HG02885 (cell line): Measurements from ENCODE around the gene NOL4.
"Not testable (repeated sequence)": the region's sequence is repeated elsewhere in the genome, so short reads cannot be mapped to it uniquely, and the experiment has no call there.

Experiments
- ATAC-seq: cut with Tn5 transposase; IDR thresholded peaks from one replicate; pipeline ENCODE4 v1.9.1; 2021; ENCODE audit warnings: mild to moderate bottlenecking; ENCODE audit not compliant: unreplicated experiment, poor library complexity

The NOL4 gene, protein sequence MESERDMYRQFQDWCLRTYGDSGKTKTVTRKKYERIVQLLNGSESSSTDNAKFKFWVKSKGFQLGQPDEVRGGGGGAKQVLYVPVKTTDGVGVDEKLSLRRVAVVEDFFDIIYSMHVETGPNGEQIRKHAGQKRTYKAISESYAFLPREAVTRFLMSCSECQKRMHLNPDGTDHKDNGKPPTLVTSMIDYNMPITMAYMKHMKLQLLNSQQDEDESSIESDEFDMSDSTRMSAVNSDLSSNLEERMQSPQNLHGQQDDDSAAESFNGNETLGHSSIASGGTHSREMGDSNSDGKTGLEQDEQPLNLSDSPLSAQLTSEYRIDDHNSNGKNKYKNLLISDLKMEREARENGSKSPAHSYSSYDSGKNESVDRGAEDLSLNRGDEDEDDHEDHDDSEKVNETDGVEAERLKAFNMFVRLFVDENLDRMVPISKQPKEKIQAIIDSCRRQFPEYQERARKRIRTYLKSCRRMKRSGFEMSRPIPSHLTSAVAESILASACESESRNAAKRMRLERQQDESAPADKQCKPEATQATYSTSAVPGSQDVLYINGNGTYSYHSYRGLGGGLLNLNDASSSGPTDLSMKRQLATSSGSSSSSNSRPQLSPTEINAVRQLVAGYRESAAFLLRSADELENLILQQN

DNA sequence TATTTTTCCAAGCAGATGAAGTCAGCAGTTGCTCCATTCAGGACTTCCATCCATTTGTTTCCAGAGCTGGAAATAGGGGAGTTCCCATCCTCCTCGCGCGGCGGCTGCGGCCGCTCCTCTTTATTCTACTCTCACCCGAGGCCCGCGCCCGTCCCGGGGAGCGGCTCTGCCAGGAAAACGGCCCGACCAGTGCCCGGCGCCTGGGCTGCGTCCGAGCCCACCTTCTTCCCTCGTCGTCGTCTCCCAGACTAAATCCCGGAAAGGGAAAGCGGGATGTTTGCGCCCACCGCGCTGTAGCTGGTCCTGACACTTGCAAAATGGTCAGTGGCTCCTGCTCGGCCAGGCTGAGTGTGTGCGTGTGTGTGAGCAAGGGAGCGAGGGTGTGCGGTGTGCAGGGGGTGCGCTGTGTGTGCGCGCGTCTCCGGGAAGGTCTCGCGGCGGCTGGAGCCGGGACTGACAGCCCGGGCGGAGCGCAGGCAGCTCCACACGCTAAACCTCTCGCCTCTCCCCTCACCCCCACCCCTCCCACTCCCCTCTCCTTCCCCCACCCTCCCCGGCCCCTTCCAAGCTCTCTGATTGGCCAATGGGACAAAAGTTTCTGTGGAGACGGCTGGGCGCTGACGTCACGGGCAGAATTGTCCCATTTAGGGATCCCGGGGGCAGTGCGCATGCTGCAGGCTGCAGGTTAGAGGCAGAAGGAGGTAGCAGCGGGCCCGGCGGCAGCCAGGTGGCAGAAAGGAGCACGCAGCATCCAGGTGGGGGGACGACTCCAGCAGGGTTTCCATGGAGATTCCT is at the start of gene NOL4:
TSS of gene NOL4 (minus strand) at position 491 of the 795 bp plus-strand sequence. CDS start 1,660 bp downstream, outside the sequence.
- ATAC-seq, result no peak

DNA sequence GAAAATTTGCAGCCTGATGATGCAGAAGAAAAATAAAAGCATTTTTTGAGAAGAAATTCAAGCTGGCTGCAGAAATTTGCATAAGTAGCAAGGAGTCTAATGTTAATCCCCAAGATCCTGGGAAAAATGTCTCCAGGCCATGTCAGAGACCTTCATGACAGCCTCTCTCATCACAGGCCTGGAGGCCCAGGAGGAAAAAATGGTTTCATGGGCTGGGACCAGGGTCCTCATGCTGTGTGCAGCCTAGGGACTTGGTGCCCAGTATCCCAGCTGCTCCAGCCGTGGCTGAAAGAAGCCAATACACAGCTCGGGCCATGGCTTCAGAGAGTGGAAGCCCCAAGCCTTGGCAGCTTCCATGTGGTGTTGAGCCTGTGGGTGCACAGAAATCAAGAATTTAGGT is 41.3 kb upstream of the NOL4 start:
- ATAC-seq, result not testable (repeated sequence)

DNA sequence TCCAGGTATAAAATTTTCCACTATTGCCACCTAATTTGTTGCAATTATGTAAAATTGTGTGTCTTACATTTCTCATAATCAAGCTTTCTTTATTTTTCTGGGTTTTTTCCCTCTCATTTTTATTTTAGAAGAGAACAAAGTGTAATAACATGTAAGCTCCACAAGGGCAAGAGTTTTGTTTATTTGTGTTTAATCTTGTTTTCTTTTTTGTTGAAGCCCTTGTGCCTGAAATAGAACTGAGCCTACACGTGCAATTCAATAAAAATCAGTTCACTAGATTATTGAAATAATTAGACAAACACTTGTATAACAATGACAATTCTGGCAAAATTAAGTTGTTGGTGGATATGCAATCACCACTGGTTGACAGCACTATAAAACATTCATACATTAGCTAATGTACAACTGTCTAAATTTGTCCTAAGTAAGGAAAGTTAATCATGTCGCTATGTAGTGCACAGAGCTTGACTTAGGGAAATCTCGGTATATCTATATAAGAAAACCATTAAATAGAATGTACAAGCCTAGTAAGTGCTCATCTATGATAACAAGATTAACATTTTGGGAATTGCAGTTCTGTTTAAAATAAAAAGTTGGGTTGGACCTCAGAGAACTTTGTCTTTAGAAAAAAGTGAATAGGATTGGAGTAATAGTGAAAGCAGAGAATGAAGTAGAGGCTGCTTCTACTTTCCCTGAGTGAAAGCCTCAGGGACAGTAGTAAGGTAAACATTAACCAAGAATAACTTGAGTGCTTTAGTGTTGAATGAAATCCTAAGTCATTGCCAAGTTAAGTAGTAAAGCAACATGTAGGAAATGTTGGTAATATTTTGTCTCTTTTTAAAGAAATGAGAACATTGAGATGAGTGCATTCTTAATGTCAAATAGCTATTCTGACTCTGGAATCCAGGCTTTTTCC is 37.4 kb upstream of the NOL4 start:
- no peak for ATAC-seq

DNA sequence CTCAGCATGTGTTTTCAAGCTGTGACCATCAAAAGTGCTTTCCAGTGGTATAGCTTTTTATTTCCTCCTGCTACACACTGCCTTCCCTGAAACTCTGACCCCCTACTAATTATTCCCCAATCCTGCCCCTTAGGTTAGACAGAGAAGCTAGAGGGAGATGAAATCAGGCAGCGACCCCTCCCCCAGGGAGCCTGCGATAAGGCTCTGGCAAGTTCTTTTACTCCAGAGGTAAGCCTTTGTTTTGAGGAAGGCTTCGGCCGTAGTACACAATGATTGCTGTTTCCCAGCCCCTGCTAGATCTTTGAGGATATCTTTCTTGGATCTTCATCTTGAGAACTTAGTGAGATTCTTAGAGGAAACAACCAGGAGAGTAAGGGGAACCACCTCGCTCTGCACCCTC is 33.5 kb upstream of the NOL4 start:
- no peak for ATAC-seq

DNA sequence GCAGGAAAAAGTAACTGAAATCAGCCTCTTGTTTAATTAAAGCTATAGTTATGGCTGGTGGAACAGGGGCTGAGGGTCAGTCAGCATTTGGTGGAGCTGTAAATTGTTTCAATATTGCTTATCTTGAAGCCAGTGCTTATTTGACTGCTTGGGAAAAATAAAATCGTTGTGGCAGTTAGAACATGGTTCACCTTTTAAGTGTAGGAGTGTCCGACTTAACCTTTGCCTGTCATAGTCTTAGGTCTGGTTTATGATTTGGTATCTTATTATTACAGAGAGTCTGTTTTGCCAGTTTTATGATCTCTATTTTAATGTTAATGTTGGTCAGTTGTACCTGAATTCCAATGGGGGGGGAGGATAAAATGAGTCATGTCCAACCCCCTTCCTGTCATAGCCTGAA is 27.2 kb upstream of the NOL4 start:
- no peak for ATAC-seq

DNA sequence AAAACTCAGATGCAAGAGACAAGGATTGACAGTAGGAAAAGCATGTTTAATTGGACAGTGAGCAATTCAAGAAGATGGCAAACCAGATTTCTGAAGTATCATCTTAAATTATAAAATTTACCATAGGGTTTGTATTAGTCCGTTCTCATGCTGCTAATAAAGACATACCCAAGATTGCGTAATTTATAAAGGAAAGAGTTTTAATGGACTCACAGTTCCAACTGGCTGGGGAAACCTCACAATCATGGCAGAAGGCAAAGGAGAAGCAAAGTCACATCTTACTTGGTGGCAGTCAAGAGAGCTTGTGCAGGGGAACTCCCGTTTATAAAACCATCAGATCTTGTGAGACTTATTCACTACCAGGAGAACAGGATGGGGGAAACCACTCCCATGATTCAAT is 24.0 kb upstream of the NOL4 start:
- no peak for ATAC-seq

DNA sequence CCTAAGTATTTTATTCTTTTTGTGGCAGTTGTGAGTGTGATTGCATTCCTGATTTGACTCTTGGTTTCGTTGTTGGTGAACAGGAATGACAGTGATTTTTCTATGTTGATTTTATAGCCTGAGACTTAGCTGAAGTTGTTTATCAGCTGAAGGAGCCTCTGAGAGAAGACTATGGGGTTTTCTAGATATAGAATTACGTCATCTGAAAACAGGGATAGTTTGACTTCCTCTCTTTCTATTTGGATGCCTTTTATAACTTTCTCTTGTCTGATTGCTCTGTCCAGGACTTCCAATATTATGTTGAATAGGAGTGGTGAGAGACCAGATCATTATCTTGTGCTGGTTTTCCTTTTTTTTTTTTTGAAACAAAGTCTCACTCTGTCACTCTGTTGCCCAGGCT is 18.0 kb upstream of the NOL4 start:
- ATAC-seq, result no peak

DNA sequence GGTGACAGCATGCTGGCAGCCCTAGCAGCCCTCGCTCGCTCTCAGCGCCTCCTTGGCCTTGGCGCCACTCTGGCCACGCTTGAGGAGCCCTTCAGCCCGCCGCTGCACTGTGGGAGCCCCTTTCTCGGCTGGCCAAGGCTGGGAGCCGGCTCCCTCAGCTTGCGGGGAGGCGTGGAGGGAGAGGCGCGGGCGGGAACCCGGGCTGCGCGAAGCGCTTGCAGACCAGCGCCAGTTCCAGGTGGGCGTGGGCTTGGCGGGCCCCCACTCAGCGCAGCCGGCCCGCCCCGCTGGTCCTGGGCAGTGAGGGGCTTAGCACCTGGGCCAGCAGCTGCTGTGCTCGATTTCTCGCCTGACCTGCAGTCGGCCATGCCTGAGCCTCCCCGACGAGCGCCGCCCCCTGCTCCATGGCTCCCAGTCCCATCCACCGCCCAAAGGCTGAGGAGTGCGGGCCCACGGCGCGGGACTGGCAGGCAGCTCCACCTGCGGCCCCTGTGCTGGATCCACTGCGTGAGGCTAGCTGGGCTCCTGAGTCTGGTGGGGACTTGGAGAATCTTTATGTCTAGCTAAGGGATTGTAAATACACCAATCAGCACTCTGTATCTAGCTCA is 9.2 kb upstream of the NOL4 start:
- not testable (repeated sequence) for ATAC-seq

DNA sequence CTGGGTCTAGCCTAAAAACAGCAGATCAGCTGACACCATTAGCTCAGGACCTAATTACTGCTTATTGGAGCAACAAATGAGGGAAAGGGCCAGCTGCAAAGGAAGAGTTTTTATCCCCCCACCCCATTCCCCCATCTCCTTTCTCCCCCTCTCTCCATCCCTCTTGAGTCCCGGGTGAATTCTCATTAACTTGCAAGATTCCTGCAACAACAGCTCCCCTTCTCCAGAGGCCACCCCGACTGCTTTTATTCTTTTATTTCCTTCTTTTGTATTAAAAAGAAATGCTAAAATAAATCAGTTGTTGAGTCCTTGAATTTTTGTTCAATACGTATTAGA is 473 bp upstream of the NOL4 start:
- no peak for ATAC-seq

DNA sequence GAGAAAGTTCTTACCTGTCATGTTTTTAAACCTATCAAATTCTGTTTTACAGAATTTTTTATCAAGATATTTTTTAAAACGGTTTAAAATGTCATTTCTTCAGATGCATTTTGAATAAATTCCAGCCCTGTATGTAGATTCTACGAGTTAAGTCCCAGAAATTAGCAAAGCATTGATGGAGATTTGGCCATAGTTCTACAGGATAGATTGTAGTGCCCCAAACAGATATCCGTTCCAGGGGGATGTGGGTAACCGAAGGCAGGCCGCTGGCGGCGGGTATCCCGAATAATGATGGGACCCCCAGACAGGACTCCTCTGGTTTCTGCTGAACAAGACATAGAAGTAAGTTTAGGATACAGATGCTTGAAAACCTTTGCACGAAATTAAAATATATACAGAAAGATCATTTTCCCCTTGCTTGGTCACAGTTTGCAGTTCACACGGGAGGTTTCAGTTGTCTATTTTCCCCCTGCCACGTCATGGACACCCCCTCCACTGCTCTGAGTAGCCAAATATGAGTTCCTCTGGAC is 755 bp downstream of the NOL4 start:
- ATAC-seq, result no peak

DNA sequence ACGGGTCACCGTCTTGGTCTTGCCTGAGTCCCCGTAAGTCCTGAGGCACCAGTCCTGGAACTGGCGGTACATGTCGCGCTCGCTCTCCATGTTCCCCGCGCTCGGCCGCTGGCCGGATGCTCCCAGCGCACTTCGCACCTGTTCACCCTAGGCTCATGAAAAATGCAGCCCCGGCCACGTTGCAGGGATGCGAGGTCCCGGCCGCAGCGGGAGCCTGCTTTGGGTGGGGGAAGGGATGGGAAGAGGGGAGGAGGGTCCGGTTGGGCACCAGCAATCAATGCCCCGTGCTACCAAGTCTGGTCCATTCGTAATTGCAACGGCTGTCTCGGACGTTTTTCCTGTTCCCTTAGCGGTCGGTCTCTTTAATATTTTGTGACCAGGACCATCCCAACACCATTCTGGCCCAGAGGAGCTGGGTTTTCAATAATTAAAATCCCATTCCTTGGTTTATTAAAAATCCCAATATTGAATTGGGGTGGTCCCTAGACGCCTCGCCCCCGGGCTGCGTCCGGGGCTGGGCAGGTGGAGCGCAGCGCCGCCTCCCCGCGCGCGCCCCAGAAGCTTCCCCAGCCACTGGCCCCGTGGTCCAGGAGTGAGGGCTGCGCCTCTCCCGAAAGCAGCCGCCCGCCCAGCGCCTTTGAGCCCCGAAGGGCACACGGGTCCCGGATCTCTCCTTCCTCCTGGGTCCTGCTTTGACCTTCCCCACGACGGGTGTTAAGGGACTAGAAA is 1.4 kb downstream of the NOL4 start:
- no peak for ATAC-seq

DNA sequence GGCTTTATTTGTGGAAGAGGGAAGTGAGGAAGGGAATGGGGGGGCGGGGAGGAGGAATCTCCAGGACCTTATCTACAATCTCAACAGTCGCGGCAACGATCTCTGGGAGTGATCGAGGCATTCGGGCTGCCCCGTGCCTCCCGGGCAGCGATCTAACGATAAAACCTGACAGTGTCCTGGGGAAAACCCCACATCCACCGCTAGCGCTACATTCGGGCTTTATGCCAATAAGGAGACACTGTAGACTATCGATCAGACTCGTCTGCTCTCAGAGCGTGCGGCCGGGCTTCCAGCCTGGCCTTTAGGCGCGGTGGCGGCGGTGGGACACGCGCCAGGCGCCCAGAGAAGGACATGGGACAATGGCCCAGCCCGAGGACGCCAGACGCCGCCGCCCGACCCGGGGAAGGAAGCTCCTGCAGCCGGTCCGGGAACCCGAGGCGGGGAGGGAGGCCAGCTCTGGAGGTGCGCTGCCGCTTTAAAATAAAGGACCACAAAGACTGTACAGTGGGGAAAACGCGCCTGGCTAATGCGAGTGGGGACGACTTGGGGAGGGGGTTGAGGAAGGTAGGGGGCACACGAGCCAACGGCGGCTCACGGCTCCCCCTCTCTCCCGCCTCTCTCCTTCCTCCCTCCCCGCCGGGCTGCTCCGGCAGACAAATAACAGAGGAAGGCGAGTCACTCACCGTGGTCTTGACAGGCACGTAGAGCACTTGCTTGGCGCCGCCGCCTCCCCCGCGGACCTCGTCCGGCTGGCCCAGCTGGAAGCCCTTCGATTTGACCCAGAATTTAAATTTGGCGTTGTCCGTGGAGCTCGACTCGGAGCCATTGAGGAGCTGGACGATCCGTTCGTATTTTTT is 2.2 kb downstream of the NOL4 start:
- no peak for ATAC-seq

DNA sequence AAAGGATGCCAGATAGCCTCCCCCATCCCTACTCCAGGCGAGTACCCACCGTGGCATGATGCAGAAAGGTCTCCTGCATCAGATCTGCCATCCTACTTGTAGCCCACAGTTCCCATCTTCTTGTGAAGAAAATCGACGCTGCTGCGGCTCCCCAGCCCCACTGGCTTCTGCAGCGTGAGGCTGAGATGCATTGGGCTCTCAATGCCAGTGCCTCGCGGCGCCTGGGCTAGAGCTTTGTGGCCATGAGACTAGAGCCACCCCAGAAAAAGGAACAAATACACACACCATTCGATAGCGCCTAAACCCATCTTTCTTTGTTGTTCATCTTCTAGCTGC is 2.8 kb downstream of the NOL4 start:
- ATAC-seq, result no peak

DNA sequence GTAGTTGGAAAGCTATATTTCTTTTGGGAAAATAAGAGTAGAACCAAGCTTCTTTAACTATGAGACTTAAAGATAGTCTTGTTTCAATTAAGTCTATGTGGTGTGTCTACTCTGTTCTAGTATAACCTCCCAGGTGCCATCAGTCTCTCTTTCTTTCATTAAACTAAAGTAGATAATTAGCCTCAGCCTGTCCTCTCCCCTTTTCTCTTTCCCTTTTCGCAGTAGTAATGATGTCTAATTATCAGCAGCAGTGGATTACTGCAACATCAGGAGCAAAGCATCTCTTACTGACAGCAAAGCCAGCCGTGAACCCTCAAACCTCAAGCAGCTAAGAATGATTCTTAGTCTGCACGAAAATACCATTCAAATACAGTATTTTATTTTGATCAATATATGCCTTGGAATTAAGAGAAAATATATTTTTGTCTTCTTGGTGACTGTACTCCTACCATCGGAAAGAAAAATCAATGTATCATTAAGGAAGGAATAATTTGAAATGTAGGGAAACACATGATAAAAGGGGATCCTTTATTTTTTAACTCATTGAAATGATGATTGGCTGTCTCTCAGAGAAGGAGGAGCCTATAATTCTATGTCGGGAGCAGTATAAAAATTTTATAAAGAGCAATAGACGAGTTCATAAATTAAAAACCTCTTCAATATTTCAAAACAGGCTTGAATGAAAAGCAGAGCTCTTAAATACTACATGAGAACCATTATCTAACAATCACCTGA is 4.5 kb downstream of the NOL4 start:
- no peak for ATAC-seq

DNA sequence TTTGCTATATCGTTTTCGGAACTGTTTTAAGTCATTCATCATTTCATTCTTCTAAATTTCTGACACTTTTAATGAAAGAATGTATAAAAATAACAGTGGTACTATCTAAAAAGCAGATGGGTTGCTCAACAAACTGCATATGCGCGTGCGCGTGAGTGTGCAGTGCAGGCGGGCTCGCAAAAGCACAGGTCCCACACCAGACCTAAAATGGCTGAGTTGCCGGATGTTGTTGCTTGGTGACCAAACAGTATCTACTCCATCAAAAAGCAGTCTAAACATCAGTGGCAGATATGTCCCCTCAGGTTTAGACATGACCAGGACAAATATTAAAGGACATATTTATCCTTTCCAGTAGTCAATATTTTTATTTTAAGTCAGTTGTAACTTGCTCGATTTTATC is 5.1 kb downstream of the NOL4 start:
- no peak for ATAC-seq

DNA sequence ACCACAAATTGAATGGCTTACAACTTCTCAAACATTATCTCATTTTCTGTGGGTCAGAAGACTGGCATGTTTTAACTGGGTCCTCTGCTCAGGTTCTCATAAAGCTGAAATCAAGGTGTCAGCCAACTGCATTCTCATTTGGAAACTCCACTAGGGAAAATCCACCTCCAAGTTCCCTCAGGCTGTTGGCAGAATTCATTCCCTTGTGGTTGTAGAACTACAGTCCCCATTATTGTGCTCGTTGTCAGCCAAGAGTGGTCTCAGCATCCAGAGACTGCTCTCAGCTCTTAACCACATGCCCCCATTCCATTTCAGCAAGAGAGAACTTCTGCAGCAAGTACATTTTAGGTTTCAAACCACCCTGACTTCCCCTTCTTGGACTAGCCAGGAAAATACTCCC is 12.2 kb downstream of the NOL4 start:
- ATAC-seq, result no peak

DNA sequence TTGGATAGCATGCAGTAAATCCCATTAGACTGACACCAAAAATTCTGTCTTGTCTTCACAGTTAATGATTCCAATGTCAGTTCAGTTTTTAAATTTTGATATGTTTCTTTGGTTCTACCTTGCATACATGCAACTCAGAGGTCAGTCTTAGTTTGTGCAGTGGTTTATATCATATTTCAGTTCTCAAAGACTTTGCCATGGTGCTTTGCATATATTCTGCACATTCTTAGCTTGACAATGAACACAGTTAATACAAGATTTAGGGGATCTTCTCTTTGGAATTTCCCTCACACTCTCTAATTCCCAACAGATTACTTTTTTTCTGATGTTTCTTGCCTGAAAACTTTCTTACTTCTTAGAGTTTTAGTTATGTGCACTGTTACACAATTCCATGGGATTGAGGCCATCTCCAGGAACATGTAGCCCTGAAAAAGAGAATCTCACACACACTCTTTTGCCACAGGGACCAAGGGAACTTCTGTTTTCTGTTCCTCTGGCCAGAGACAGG is 17.3 kb downstream of the NOL4 start:
- ATAC-seq, result no peak
